Measurements from ENCODE around the gene PLD2.
"Not testable (repeated sequence)": the region's sequence is repeated elsewhere in the genome, so short reads cannot be mapped to it uniquely, and the experiment has no call there.

PLD2 gene

GRCh38 chr17:4861052-4861451 is 54.1 kb downstream of the PLD2 start:
- Histone ChIP-seq H3K9ac (ENCODE audit: low read depth, low read length) (peak overlapping the region; percentile 54; the same call in 1 of the 2 replicates), H3K27me3 (ENCODE audit: insufficient read depth, low read length) (no peaks in the 10 kb centered on the region), H3K4me3 (ENCODE audit: low read length) (no peak overlapping the region), H3K27ac (ENCODE audit: low read length) (no peak overlapping the region), H3K36me3 (ENCODE audit: insufficient read depth, low read depth, low read length) (peaks cover 7% of the 10 kb centered on the region; the same call in 1 of the 2 replicates), H3K9me3 (ENCODE audit: insufficient read depth, low read depth, low read length) (no peaks in the 10 kb centered on the region), H3K4me1 (ENCODE audit: insufficient read depth, low read length) (peaks cover 30% of the 10 kb centered on the region)

- no peaks in the 10 kb centered on the region for H3K27me3 ChIP-seq (ENCODE audit: insufficient read depth, low read length)
Observed at GRCh38 chr17:4862720-4863119, 55.8 kb downstream of the PLD2 start.

GRCh38 chr17:4863321-4863720 is 56.4 kb downstream of the PLD2 start:
- Histone ChIP-seq H3K4me3 (ENCODE audit: low read length) (no peak overlapping the region), H3K9ac (ENCODE audit: low read depth, low read length) (no peak overlapping the region), H3K4me1 (ENCODE audit: insufficient read depth, low read length) (peaks cover 23% of the 10 kb centered on the region), H3K9me3 (ENCODE audit: insufficient read depth, low read depth, low read length) (no peaks in the 10 kb centered on the region), H3K36me3 (ENCODE audit: insufficient read depth, low read depth, low read length) (peaks cover 7% of the 10 kb centered on the region; the same call in 1 of the 2 replicates), H3K27ac (ENCODE audit: low read length) (no peak overlapping the region), H3K27me3 (ENCODE audit: insufficient read depth, low read length) (no peaks in the 10 kb centered on the region)

More at GRCh38 chr17:4862720-4863119, 55.8 kb downstream of the PLD2 start:
- H3K9ac ChIP-seq (ENCODE audit: low read depth, low read length) = no peak overlapping the region
- no peak overlapping the region for H3K4me3 ChIP-seq (ENCODE audit: low read length)
- H3K4me1 ChIP-seq (ENCODE audit: insufficient read depth, low read length) = peaks cover 27% of the 10 kb centered on the region
- peaks cover 7% of the 10 kb centered on the region; the same call in 1 of the 2 replicates for H3K36me3 ChIP-seq (ENCODE audit: insufficient read depth, low read depth, low read length)
- no peak overlapping the region for H3K27ac ChIP-seq (ENCODE audit: low read length)
- no peaks in the 10 kb centered on the region for H3K9me3 ChIP-seq (ENCODE audit: insufficient read depth, low read depth, low read length)

GRCh38 chr17:4867535-4867934 is 60.6 kb downstream of the PLD2 start:
- not testable (repeated sequence) for H3K9me3 ChIP-seq (ENCODE audit: insufficient read depth, low read depth, low read length); H3K4me1 ChIP-seq (ENCODE audit: insufficient read depth, low read length); H3K36me3 ChIP-seq (ENCODE audit: insufficient read depth, low read depth, low read length); H3K27ac ChIP-seq (ENCODE audit: low read length); H3K9ac ChIP-seq (ENCODE audit: low read depth, low read length); H3K27me3 ChIP-seq (ENCODE audit: insufficient read depth, low read length); H3K4me3 ChIP-seq (ENCODE audit: low read length)

GRCh38 chr17:4869058-4869998 is 62.4 kb downstream of the PLD2 start:
- not testable (repeated sequence) for H3K27ac ChIP-seq (ENCODE audit: low read length); H3K9ac ChIP-seq (ENCODE audit: low read depth, low read length); H3K9me3 ChIP-seq (ENCODE audit: insufficient read depth, low read depth, low read length); H3K36me3 ChIP-seq (ENCODE audit: insufficient read depth, low read depth, low read length); H3K4me3 ChIP-seq (ENCODE audit: low read length); H3K27me3 ChIP-seq (ENCODE audit: insufficient read depth, low read length); H3K4me1 ChIP-seq (ENCODE audit: insufficient read depth, low read length)

GRCh38 chr17:4870855-4871254 is 63.9 kb downstream of the PLD2 start:
- H3K27me3 ChIP-seq (ENCODE audit: insufficient read depth, low read length) = no peaks in the 10 kb centered on the region
- H3K9me3 ChIP-seq (ENCODE audit: insufficient read depth, low read depth, low read length) = no peaks in the 10 kb centered on the region
- peaks cover 3% of the 10 kb centered on the region for H3K4me1 ChIP-seq (ENCODE audit: insufficient read depth, low read length)
- H3K27ac ChIP-seq (ENCODE audit: low read length) = no peak overlapping the region
- H3K4me3 ChIP-seq (ENCODE audit: low read length) = no peak overlapping the region
- no peaks in the 10 kb centered on the region for H3K36me3 ChIP-seq (ENCODE audit: insufficient read depth, low read depth, low read length)
- no peak overlapping the region for H3K9ac ChIP-seq (ENCODE audit: low read depth, low read length)

- no peaks in the 10 kb centered on the region for H3K27me3 ChIP-seq (ENCODE audit: insufficient read depth, low read length)
Observed at GRCh38 chr17:4872786-4873185, 65.8 kb downstream of the PLD2 start.

More at GRCh38 chr17:4872786-4873185, 65.8 kb downstream of the PLD2 start:
- peaks cover 3% of the 10 kb centered on the region for H3K4me1 ChIP-seq (ENCODE audit: insufficient read depth, low read length)
- H3K27ac ChIP-seq (ENCODE audit: low read length) = no peak overlapping the region
- no peaks in the 10 kb centered on the region for H3K9me3 ChIP-seq (ENCODE audit: insufficient read depth, low read depth, low read length)
- no peak overlapping the region for H3K4me3 ChIP-seq (ENCODE audit: low read length)
- H3K9ac ChIP-seq (ENCODE audit: low read depth, low read length) = no peak overlapping the region
- no peaks in the 10 kb centered on the region for H3K36me3 ChIP-seq (ENCODE audit: insufficient read depth, low read depth, low read length)

Measured in iPS-20b (cell line).